ENCODE measurements around the gene ATP6V1E1. TPM values are rescaled to one million over a fixed set of nuclear protein-coding genes. Genes with fewer than 3 reads are reported as not detected.

The ATP6V1E1 gene
- total and polyA plus RNA-seq, 9 of the 15 experiments (the other 6 are each of a cell fraction or from before 2014, with no cell fraction given): 122 to 249 (median 179) TPM

- TF ChIP-seq ZNF280B (CRISPR knock-in tag; IDR thresholded peaks at IDR 0.05): no peak
- TF ChIP-seq ILF3 (IDR thresholded peaks at IDR 0.05; ENCODE audit: borderline replicate concordance): no peak
- TF ChIP-seq NEUROD1 (IDR thresholded peaks at IDR 0.05; ENCODE audit: borderline replicate concordance, low read depth, low read length, partially characterized antibody): no peak
- peak; percentile 73; the same call in 1 of the 2 replicates for TF ChIP-seq ATF6 (CRISPR knock-in tag; IDR thresholded peaks at IDR 0.05)
- no peak for TF ChIP-seq HLTF (IDR thresholded peaks at IDR 0.05)
- TF ChIP-seq MEF2A (IDR thresholded peaks at IDR 0.05; ENCODE audit: control insufficient read depth, low read depth, low read length): peak; percentile 42; the same call in 1 of the 2 replicates
- peak; percentile 72; the same call in 1 of the 2 replicates for TF ChIP-seq ZNF511 (CRISPR knock-in tag; IDR thresholded peaks at IDR 0.05)
- TF ChIP-seq ZNF121 (CRISPR knock-in tag; conservative IDR thresholded peaks at IDR 0.05): 0 out of 2 replicates have a peak, but pooled peaks have one; percentile 21
- no peak for TF ChIP-seq MYBL2 (IDR thresholded peaks at IDR 0.05; ENCODE audit: low read depth)
- no peak for TF ChIP-seq MYBL2 (CRISPR knock-in tag; IDR thresholded peaks at IDR 0.05; ENCODE audit: borderline replicate concordance)
- TF ChIP-seq PTTG1 (tag; IDR thresholded peaks at IDR 0.05; ENCODE audit: low read depth): no peak
- TF ChIP-seq PATZ1 (CRISPR knock-in tag; IDR thresholded peaks at IDR 0.05; ENCODE audit: borderline replicate concordance): no peak
- TF ChIP-seq FOXA3 (CRISPR knock-in tag; conservative IDR thresholded peaks at IDR 0.05 in 1 of 2, IDR thresholded peaks at IDR 0.05 in 1 of 2): peak in 1 of 2 experiments; percentile 59; a peak in 1 of 4 replicates
- no peak for TF ChIP-seq HCFC1 (IDR thresholded peaks at IDR 0.05; ENCODE audit: low read depth, low read length)
- TF ChIP-seq PHF20 (IDR thresholded peaks at IDR 0.05; ENCODE audit: partially characterized antibody): no peak
- no peak for TF ChIP-seq ZNF668 (CRISPR knock-in tag; IDR thresholded peaks at IDR 0.05)
- no peak for TF ChIP-seq GABPB2 (CRISPR knock-in tag; conservative IDR thresholded peaks at IDR 0.05)
- TF ChIP-seq L3MBTL2 (IDR thresholded peaks at IDR 0.05): no peak
- TF ChIP-seq THAP7 (CRISPR knock-in tag; IDR thresholded peaks at IDR 0.05): no peak
- TF ChIP-seq FOXJ3 (CRISPR knock-in tag; IDR thresholded peaks at IDR 0.05): no peak
- TF ChIP-seq CREB3L1 (IDR thresholded peaks at IDR 0.05; ENCODE audit: borderline replicate concordance, low read depth): no peak
Measured at GRCh38 chr22:17627961-17628405, 566 bp downstream of the ATP6V1E1 start (continued).
